ENCODE measurements around the gene CDKN1C.

Gene CDKN1C

DNA sequence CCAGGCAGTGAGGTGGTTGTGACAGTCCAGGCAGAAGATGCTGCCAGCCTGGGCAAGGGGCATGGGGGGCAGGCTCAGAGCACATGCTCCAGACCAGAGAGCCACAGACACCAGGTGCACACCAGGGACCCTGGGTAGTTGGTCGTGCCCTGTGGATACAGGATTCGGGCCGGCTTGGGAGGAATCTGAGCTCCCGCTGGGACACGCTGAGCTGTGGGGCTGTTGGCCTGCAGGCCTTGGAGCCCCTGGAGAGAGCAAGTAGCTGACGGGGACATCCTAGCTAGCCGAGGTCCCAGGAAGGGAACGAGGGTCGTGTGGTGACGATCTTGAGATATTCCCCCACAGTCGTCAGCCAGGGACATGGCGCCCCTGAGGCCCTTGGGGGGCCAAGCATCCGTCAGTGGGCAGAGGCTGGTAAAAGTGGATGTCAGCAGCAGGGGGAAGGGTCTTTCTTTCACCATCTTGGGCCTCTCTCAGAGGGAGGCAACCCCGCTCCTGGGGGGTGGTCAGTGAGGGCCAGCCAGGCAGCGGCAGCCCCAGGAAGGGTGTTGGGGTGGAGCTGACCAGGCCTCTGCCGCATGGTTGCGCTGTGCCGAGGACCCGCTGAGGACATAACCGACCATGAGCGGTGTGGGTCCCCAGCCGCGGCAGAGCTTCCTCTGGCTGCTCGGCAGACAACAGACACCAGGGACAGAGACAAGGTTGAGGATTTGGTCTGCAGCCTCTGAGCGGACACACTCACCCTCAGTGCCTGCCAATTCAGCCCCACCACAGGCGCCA lies 44.0 kb downstream of the CDKN1C start:
- DNase-seq = no peak

- no peak for DNase-seq
Measured at GRCh38 chr11:2839395-2839943, 46.1 kb downstream of the CDKN1C start.

GRCh38 chr11:2838676-2839294 lies 46.8 kb downstream of the CDKN1C start:
- no peak for DNase-seq

DNA sequence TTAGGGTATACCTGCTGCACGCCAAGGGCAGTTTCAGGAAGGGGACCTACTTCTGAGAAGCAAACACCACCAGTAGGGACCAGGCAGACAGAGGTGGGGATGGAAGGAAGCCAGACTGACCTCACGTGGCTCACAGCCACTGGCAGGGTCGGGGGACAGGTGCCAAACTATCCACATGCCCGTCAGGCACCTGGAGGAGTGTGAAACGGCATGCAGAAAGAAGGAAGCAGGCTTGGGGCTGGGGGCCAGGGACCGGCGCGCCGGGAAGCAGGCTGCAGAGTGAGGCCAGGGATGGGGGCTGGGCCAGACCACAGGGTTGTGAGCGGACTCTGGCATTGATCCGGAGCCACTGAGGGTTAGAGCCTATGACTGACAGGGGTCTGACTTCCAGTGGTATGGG lies 47.5 kb downstream of the CDKN1C start:
- no peak for DNase-seq

GRCh38 chr11:2837651-2838050 lies 47.9 kb downstream of the CDKN1C start:
- no peak for DNase-seq

DNA sequence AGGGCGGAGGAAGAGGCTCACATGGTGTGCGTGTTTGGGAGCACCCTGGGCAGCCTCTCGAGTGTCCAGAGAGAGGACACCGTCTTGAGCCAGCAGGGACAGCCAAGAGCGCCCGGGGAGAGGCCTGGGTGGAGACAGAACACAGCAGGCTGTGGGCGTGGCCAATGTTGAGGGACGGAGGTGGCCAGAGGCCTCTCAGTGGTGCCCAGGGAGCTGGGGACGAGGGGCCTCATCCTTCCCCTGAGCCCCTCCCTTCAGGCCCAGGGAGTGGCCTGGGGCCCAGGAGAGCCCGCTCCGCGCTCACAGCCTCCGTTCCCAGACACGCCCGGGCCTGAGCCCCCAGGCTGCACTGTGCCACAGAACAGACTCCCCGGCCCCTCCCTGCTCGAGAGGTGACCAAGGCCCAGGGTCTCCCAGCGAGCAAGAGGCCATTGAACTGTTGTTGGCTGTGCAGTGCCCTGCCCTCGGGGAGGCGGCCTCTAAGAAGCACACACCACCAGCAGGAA lies 48.4 kb downstream of the CDKN1C start:
- DNase-seq = no peak

DNA sequence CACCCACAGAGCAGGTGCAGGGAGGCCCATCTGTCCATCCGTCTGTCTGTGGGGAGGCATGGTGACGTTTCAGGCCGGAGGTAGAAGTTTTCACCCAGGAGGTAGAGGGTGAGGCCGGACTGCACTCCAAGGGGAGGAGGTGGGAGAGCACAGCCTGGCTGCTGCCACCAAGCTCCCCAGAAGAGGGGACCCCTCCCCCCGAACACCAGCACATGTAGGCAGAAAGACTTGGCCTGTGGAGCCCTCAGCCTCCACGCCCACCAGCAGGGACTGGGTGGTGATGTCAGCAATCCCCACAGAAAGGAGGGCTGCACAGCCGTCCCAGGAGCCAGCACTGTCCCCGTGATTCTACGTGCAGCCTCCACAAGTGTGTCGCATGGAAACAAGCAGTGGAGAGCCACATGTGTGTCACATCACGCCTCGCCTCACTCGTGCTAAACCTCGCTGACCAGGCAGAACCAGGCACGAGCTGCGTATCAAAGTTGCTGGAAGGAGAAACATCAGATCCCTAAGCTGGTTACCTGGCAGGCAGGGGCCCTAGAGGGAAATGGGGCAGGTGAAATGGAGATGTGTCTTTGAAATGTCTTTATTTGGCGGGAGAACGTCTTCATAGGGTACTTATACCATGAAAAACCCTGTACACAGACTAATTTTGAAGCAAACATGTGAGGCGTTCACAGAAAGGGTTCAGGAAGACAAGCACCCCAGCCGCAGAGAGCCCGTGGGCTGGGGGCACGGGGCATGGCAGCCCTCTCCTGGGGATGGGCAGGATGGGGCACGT lies 49.1 kb downstream of the CDKN1C start:
- DNase-seq = no peak

- no peak for DNase-seq
Measured at GRCh38 chr11:2835751-2836150, 49.8 kb downstream of the CDKN1C start.

GRCh38 chr11:2835296-2835695 lies 50.3 kb downstream of the CDKN1C start:
- no peak for DNase-seq

DNA sequence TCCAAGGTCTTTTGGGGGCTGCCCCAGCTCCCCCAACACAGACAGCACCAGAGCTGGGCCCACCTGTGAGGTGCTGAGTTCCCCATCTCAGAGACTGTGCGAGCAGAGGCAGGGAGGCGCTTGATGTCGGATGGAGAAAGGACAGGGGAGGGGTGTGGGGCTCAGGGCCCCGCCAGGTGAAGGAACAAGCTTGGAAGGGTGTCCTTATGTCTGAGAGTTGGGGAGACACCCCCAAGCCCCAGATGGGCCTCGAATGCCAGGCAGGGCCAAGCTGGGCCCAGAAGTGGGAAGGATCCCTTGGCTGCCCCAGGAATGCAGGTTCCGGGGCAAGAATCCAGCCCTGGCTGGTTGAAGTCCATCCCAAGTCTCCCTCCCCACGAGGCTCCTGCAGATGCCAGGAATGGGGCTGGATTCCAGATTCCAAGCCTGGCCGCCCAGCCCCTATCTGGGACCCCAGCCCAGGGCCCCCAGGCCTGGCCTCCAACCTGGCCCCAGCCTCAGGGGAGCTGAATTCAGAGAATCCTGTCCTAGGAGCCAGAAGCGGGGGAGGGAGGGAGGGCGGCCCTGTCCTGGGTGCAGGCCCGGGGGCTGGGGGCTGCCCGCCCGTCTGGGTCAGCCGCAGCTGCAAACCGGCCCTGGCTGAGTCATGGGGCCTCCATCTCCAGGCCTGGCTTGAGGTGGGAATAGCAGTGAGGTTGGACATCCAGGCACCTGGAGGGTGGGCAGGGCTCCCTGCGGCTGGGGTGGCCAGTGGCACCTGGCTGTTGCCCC lies 50.9 kb downstream of the CDKN1C start:
- no peak for DNase-seq

DNA sequence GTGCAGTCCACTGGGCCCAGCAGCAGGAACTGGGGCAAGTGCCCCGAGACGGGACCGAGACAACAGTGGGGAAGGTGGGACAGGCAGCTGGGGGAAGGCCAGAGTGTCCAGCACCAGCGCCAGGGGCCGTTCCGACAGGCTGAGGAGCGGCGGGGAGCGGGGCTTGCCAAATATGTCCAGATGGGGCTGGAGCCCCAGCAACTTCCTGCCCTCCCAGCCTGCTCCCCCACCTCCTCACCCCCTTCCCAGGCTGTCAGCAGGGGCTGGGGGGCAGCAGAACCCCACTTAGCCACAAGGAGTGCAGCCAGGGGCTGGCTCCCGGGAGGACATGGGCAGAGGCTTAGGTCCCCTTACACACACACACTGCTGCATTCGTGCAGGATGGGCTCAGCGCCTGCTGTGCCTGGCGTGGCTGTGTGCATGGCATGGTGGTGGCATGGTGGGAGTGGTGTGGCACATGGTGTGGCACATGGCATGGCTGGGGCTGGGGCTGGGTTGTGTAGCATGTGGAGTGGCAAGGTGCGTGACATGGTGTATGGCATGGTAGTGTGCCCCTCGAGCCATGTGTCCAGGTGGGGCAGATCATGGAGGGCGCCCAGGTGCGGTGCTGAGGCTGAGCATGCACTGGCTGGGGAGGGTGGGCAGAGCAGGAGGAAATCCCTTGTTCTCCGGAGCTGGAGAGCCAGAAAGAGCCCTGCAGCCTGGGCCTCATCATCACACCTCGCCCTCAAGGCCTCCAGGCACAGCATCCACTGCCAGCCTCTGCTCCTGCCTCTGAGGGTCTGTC lies 51.7 kb downstream of the CDKN1C start:
- no peak for DNase-seq
